Effector CD4-positive, alpha-beta T cell (primary cell): ENCODE measurements around the gene M1AP. TPM values are rescaled to one million over a fixed set of nuclear protein-coding genes. Genes with fewer than 3 reads are reported as not detected.

Experiments
- DNase-seq: peaks from one replicate; pipeline ENCODE4 v3.0.0-alpha.2; 2020
- total RNA-seq: gene quantifications from one replicate; lab custom pipeline; 2026; lab: John Stamatoyannopoulos, UW

The M1AP gene
- total RNA-seq = not detected

DNA sequence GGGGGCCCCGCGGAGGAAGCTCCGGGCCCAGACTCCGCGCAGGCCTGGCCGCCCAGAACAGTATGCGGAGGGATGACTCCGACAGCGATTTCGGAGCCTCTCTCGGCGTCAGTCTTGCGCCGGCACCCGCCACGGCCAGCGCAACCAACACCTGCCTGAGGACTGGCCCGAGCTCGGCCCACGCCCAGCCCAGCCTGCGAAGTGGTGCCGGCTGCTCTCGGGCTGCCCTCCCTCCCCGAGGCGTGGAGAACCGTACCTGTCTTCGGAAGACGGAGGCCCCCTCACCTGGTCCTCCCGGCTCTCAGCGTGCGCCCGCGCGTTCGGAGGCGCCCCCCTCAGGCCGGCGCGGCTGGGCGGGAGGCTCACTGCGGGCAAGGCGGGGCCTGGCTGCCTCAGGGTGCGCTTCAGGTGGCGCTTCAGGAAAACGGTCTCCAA lies at the start of gene M1AP:
TSS of gene M1AP (minus strand) at position 322 of the 435 bp plus-strand sequence. CDS start 8,055 bp downstream, outside the sequence.
- DNase-seq = no peak

- no peak for DNase-seq
These were observed 48.7 kb upstream of the M1AP start for GRCh38 chr2:74696829-74697228.

DNA sequence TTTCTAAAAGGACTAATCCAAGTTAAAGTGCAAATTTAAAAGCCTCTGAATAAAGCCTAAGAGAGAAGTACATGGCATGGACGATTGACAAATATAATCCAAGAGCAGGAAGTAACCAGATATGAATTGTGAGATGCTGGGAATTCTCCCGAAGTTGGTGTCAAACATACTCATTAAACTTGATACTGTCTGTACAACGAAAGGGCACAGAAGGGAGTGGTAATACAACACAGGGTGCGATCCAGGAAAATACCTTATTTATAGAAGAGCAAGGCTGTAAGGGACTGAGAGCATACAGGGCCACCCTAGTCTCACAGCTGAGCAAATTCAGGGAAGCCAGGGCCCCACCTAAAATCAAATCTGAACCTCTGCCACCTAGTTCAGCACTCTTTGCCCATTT lies 47.5 kb upstream of the M1AP start:
- DNase-seq = no peak

GRCh38 chr2:74694281-74694680 lies 46.2 kb upstream of the M1AP start:
- no peak for DNase-seq

DNA sequence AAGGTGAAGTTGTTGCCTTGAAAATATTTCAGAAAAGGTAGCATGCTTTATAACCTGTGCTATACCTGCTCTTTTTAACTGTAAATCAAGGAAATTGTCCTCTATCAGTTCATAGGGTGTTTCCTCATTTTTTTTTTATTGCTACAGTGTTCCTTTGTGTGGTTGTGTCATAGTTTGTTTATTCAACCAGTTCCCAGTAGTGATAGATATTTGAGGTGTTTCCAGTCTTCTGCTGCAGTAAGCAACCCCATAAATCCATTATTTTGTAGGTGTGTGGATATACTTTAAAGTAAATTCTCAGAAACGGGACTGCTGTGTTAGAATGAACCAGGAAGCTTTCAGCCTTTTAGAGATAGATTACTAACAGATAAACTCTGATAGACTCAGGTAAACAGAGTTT lies 45.5 kb upstream of the M1AP start:
- DNase-seq = no peak

GRCh38 chr2:74693213-74693612 lies 45.1 kb upstream of the M1AP start:
- DNase-seq = no peak

DNA sequence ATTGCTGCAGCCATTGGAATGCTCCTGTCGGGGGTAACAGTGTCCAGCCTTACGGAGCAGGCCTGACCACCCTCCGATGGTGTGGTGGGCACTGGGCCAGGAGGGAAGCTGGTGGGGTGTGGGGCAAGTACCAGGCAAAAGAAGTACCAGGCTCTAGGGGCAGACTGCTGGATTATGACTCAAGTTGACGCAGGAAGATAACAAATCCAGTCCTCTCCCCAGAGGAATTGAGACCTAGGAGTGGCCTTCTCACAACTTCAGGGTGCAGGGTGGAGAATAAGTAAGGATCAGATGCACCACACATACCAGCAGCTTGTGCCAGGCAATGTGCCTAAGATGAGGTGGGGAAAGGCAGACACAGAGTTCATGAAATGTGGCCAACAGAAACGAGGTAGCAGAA lies 43.8 kb upstream of the M1AP start:
- no peak for DNase-seq

DNA sequence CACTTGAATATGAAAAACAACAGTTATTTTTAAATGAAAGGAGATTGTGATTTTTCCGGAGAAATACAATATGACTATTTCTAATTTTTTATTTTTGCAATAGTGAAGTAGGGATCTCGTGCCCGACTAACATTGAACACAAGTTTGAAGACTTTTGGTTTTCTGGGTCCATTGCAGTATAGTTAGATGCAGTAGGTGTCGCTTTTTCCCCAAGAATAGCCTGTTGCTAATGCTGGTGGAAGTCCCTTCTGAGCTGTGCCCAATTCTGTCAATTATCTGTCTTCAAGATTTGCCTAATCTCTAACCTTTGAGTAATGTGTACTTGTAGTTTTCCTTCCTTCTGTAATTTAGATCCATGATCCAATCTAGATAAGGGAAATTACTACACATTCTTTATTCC lies 42.4 kb upstream of the M1AP start:
- DNase-seq = no peak

GRCh38 chr2:74689671-74690070 lies 41.5 kb upstream of the M1AP start:
- no peak for DNase-seq

GRCh38 chr2:74688881-74689280 lies 40.8 kb upstream of the M1AP start:
- no peak for DNase-seq

GRCh38 chr2:74685408-74685807 lies 37.3 kb upstream of the M1AP start:
- DNase-seq = no peak

DNA sequence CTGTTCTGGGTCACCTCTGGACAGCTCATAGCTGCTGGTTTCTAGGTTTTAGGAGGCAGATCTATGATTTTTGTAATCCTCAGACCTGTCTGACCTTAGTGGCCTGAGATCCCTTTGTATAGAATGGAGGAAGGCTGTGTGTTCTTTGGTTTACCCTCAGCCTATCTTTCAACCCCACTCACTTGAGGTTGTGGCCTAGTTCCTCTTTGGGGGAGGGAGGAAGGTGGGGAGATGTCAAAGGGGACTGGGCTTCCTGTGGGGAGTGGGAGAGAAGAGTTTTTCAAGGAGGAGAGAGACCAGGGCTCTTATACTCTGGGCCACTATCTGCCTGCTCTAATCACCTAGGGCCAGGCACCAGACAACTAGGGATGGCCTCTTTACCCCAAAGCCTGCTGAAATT lies 34.4 kb upstream of the M1AP start:
- DNase-seq = no peak

DNA sequence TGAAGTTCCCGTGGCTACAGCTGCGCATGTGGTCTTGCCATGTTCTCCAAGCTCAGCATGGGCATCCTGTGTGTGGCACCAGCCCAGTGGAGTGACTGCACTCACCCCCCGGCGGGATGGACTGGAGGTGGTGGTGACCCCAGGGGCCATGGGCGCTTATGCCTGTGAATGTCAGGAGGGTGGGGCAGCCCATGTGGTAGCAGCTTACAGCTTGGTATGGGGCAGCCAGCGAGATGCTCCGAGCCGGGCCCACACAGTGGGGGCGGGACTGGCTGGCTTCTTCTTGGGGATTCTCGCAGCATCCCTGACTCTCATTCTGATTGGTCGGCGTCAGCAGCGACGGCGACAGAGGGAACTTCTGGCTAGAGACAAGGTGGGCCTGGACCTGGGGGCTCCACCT lies 31.5 kb upstream of the M1AP start:
- no peak for DNase-seq

- no peak for DNase-seq
These were observed 28.2 kb upstream of the M1AP start for GRCh38 chr2:74676331-74676730.

- no peak for DNase-seq
These were observed 27.0 kb upstream of the M1AP start for GRCh38 chr2:74675090-74675489.

DNA sequence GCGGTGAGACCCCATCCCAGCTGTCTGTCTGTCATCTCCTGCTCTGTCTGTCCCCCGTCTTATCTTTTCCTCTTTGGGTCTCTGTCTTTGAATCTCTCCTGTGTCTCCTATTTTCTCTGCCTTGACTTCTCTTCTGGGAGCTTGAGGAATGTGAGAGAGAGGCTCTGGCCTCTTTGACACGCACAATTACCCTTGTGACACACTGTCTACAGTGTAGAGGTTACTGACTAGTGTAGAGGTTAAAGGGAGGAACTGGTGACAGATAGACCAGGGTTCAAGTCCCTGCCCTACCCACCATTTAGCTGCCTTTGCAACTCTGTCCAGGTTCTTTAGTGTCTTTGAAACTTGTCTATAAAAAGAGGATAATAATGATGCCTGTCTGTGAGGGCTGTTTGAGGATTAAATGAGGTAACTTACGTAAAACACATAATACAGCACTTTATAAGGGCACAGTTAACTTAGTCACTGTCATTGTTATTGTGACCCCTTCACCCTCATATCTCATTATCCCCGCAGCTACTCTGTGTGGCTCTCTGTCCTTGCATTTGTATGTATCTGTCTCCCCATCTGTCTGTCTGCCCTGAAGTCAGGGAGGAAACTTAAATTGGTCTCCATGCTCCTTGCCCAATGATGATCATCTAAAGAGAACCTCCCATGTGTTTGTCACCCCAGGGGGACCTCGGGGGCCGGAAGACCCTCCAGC lies 25.8 kb upstream of the M1AP start:
- DNase-seq = no peak

- DNase-seq = no peak
These were observed 23.3 kb upstream of the M1AP start for GRCh38 chr2:74671479-74671878.

DNA sequence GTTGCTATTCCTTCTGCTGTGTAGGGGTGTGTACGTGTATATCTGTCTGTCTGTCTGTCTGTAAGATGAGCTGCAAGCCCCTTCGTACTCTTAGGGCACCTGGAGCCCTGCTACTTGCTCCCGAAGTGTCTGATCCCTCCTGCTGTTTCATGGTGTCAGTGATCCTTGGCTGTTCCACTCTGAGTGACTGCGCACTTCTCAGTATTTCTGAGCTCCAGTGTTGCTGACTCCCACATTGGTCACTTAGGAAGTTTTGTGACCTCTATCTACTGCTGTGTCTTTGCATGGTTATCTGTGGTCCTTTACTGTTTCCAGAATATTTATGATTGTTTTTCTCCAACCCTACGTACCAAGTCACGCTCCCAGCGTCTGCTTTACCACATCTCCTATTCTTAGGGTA lies 22.1 kb upstream of the M1AP start:
- no peak for DNase-seq

- DNase-seq = no peak
These were observed 20.0 kb upstream of the M1AP start for GRCh38 chr2:74668087-74668486.

DNA sequence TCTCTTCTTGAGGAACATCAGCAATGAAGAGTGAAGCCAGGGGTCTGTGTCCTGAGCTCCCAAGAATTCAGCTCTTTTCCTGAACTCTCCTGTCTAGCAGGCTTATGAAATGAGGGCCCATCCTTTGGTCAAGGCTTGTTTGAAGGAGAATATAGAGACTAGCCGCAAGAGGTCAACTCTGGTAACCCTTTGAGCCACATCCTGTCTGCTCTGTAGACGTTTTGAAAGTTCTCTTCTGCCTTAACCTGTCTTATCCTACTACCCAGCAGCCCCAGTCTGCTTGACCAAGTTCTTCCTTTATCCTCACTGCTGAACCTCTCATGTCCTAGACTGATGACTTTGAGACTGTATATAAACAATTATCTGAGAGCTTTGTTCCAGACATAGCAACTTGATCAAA lies 11.3 kb upstream of the M1AP start:
- DNase-seq = no peak

DNA sequence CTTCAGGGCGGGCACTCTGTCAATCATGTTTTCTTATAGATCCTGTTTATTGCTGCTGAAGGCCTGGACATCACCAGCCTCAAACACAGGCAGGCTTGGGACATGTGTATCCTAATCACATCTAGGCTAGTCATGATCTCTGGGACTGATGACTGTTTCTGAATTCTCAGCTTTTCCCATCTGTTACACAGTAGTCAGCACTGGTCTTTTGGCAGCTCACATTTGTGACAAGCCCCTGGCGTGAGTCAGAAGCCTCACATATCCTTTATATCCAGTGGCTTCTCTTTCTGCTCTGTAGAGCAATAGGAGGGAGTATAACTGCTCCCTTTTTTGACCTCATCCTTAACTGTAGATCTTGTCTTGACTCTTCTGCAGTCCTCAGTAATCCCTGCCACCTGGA lies 10.4 kb upstream of the M1AP start:
- DNase-seq = no peak

- DNase-seq = no peak
These were observed 7.4 kb upstream of the M1AP start for GRCh38 chr2:74655579-74655978.

GRCh38 chr2:74653985-74654882 lies 6.1 kb upstream of the M1AP start, which contains the start of gene SEMA4F:
Gene SEMA4F, plus strand, starts transcription at chr2:74654247. Its CDS starts 130 bp downstream, at chr2:74654377.
- DNase-seq = peak; percentile 91

DNA sequence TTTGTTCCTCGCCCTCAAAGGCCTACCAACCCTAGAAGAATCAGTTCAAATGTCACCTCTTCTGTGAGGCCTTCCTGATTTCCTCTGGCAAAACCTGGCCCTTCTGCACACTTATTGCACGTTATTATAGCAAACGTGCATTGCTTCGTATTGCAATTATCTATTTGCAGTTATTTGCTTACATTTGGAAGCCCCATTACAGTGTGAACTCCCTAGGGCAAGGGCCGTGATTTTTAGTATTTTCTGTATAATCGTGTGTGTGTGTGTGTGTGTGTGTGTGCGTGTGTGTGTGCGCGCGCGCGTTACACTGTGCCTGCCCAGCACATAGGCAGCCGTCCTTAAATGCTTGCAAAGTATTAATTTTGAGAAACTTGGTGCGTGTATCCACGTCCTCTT lies 5.5 kb upstream of the M1AP start:
- DNase-seq = no peak
